ENCODE results near the gene COG2.

GRCh38 chr1:230658691-230659090 lies 16.4 kb downstream of the COG2 start:
- TF ChIP-seq CTCF (optimal IDR thresholded peaks at IDR 0.05 in 1 of 3, IDR thresholded peaks at IDR 0.05 in 1 of 3, conservative IDR thresholded peaks at IDR 0.05 in 1 of 3; ENCODE audit: extremely low read depth in 1 of 3, insufficient read depth in 2 of 3, low read length in 3 of 3), result no peak
- no peak for TF ChIP-seq EZH2 (IDR thresholded peaks at IDR 0.05; ENCODE audit: low read length)

All from keratinocyte (primary cell).